ENCODE results near the gene TRIM54. TPM values are rescaled to one million over a fixed set of nuclear protein-coding genes. Genes with fewer than 3 reads are reported as not detected.

TRIM54 gene
- total RNA-seq, 1 experiment from 2014 or later: 2.0 TPM

DNA sequence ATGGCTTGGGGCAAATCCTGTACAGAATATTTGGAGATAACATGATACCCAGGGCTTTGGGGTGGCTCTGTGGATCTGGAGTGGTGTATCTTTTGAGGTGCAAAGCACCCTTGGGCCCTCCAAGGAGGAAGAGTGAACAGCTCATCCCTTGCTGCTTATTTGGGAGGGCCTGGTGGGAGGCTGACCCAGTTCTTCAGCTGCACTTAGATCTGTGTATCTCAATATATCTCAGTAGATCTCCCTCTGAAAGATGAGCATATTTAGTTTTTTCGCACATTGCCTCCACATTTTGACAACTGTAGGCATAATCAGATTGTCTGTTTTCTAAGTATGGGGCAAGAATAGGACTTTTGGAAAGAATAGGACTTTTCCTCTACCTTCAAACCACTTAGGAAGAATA is 2.8 kb downstream of the TRIM54 start:
- BruUV-seq (replicated peaks): no TSS peak
- DNase-seq (ENCODE audit: low read depth, low spot score): no peak
- Histone ChIP-seq H3K9ac (ENCODE audit: low read length) (no peak overlapping the region), H3K27me3 (ENCODE audit: insufficient read depth, low read length) (no peaks in the 10 kb centered on the region), H3K4me3 (replicated peaks in 1 of 2; ENCODE audit: low read depth in 1 of 2, low read length in 2 of 2) (no peak overlapping the region), H3K79me2 (ENCODE audit: insufficient read depth, low read length) (no peaks in the 10 kb centered on the region), H3K4me1 (ENCODE audit: control insufficient read depth in 1 of 2, insufficient read depth in 2 of 2, low read length in 2 of 2) (peaks cover 2 to 22% of the 10 kb centered on the region in 2 experiments), H3K27ac (ENCODE audit: low read depth, low read length) (no peak overlapping the region), H4K20me1 (ENCODE audit: insufficient read depth) (no peaks in the 10 kb centered on the region), H3K9me3 (ENCODE audit: control insufficient read depth in 1 of 2, insufficient read depth in 1 of 2, low read depth in 1 of 2, low read length in 2 of 2) (no peaks in the 10 kb centered on the region), H3K4me2 (ENCODE audit: low read length) (no peak overlapping the region), H2AFZ (ENCODE audit: low read depth, low read length, poor library complexity, severe bottlenecking) (no peak overlapping the region), H3K9me2 (ENCODE audit: insufficient read depth) (no peaks in the 10 kb centered on the region), H3K36me3 (ENCODE audit: control insufficient read depth in 1 of 2, insufficient read depth in 2 of 2, low read length in 2 of 2) (no peaks in the 10 kb centered on the region)
- CTCF ChIA-PET: interaction anchor here (0.8 kb wide), 1 partner anchor 18 kb away, joined by 3 read pairs; no protein-coding TSS in a partner anchor
- TF ChIP-seq EZH2 (IDR thresholded peaks at IDR 0.05) (no peak), ELF1 (IDR thresholded peaks at IDR 0.05; ENCODE audit: borderline replicate concordance, low read depth) (no peak), SRF (IDR thresholded peaks at IDR 0.05; ENCODE audit: low read depth) (no peak), POLR2AphosphoS5 (IDR thresholded peaks at IDR 0.05; ENCODE audit: low read depth, low read length) (no peak), FOSL1 (IDR thresholded peaks at IDR 0.05; ENCODE audit: low read depth) (no peak), CEBPB (IDR thresholded peaks at IDR 0.05; ENCODE audit: low read depth) (no peak), JUND (IDR thresholded peaks at IDR 0.05) (no peak), SIN3A (IDR thresholded peaks at IDR 0.05; ENCODE audit: low read depth) (no peak), TCF7L2 (IDR thresholded peaks at IDR 0.05; ENCODE audit: borderline replicate concordance, extremely low read depth, insufficient read depth, insufficient read length) (no peak), SP1 (IDR thresholded peaks at IDR 0.05; ENCODE audit: low read depth) (no peak), POLR2A (IDR thresholded peaks at IDR 0.05; ENCODE audit: borderline replicate concordance, extremely low read depth, insufficient read depth, insufficient read length) (no peak), YY1 (IDR thresholded peaks at IDR 0.05; ENCODE audit: extremely low read depth, insufficient replicate concordance, low read depth, low read length) (no peak), ZNF274 (IDR thresholded peaks at IDR 0.05; ENCODE audit: low read depth, low read length) (no peak)
- TF ChIP-seq, protein P1, sequence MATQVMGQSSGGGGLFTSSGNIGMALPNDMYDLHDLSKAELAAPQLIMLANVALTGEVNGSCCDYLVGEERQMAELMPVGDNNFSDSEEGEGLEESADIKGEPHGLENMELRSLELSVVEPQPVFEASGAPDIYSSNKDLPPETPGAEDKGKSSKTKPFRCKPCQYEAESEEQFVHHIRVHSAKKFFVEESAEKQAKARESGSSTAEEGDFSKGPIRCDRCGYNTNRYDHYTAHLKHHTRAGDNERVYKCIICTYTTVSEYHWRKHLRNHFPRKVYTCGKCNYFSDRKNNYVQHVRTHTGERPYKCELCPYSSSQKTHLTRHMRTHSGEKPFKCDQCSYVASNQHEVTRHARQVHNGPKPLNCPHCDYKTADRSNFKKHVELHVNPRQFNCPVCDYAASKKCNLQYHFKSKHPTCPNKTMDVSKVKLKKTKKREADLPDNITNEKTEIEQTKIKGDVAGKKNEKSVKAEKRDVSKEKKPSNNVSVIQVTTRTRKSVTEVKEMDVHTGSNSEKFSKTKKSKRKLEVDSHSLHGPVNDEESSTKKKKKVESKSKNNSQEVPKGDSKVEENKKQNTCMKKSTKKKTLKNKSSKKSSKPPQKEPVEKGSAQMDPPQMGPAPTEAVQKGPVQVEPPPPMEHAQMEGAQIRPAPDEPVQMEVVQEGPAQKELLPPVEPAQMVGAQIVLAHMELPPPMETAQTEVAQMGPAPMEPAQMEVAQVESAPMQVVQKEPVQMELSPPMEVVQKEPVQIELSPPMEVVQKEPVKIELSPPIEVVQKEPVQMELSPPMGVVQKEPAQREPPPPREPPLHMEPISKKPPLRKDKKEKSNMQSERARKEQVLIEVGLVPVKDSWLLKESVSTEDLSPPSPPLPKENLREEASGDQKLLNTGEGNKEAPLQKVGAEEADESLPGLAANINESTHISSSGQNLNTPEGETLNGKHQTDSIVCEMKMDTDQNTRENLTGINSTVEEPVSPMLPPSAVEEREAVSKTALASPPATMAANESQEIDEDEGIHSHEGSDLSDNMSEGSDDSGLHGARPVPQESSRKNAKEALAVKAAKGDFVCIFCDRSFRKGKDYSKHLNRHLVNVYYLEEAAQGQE (IDR thresholded peaks at IDR 0.05; ENCODE audit: low read depth): no peak
- TF ChIP-seq, protein P2, sequence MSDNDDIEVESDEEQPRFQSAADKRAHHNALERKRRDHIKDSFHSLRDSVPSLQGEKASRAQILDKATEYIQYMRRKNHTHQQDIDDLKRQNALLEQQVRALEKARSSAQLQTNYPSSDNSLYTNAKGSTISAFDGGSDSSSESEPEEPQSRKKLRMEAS (IDR thresholded peaks at IDR 0.05): no peak
- TF ChIP-seq, protein P3, sequence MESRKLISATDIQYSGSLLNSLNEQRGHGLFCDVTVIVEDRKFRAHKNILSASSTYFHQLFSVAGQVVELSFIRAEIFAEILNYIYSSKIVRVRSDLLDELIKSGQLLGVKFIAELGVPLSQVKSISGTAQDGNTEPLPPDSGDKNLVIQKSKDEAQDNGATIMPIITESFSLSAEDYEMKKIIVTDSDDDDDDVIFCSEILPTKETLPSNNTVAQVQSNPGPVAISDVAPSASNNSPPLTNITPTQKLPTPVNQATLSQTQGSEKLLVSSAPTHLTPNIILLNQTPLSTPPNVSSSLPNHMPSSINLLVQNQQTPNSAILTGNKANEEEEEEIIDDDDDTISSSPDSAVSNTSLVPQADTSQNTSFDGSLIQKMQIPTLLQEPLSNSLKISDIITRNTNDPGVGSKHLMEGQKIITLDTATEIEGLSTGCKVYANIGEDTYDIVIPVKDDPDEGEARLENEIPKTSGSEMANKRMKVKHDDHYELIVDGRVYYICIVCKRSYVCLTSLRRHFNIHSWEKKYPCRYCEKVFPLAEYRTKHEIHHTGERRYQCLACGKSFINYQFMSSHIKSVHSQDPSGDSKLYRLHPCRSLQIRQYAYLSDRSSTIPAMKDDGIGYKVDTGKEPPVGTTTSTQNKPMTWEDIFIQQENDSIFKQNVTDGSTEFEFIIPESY (IDR thresholded peaks at IDR 0.05; ENCODE audit: extremely low read depth, insufficient replicate concordance, low read length): no peak
- POLR2A ChIA-PET: no interaction called here
- ATAC-seq: no peak
- RAD21 ChIA-PET (ENCODE audit: low non-redundant PET in 1 of 2, low total read pairs in 2 of 2, uncharacterized antibody in 2 of 2, unreplicated experiment in 2 of 2): no interaction called here
- intact Hi-C loops (cut with micrococcal nuclease): loop anchor here (5.0 kb wide), 1 partner anchor 318 kb away; no protein-coding TSS in a partner anchor

All from HCT116 (cell line).